ENCODE data around the gene HPN.
A peak's percentile ranks its signal among the peaks of the same experiment; 100 is the strongest.

DNA sequence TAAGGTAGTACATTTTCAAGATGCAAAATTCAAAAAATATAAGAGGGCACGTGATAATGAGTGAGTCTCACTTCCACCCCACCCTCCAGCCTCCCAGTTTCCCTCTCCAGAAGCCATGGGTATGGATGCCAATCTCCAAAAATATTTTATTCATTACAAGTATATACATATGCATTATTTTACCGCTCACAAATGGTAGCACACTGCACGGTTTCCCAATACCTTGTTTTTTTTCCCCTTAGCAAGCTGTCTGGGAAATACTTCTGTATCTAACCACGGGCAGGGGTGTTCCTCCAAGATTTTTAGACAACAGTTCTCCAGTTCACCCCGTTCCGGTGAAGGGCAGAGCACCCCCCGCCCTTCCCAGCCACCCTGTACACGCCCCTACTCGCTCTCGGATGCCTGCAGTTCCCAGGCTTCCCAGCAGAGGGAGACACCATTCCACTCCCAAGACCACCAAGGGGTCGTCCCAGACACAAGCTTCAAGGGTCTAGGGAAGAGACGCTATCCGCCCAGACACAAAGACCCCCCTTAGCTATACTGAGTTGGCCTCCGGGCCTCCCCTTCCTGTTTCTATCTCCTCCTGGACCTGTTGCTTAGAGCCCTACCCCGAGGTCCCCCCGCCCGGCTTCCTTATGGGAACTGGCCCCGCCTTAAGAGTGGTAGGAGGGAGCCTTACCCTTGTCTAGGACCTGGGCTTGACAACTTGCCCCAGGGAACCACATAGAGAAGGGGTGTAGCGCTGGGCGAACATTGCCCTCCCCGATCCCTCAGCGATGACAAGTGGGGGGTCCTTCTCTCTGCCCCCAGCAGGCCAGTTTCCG, 73.0 kb downstream of the HPN start:
- TF ChIP-seq, protein P1, sequence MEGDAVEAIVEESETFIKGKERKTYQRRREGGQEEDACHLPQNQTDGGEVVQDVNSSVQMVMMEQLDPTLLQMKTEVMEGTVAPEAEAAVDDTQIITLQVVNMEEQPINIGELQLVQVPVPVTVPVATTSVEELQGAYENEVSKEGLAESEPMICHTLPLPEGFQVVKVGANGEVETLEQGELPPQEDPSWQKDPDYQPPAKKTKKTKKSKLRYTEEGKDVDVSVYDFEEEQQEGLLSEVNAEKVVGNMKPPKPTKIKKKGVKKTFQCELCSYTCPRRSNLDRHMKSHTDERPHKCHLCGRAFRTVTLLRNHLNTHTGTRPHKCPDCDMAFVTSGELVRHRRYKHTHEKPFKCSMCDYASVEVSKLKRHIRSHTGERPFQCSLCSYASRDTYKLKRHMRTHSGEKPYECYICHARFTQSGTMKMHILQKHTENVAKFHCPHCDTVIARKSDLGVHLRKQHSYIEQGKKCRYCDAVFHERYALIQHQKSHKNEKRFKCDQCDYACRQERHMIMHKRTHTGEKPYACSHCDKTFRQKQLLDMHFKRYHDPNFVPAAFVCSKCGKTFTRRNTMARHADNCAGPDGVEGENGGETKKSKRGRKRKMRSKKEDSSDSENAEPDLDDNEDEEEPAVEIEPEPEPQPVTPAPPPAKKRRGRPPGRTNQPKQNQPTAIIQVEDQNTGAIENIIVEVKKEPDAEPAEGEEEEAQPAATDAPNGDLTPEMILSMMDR (IDR thresholded peaks at IDR 0.05; ENCODE audit: low read depth, low read length, poor library complexity, severe bottlenecking), result peak; percentile 98
- no peak for TF ChIP-seq EZH2phosphoT487 (IDR thresholded peaks at IDR 0.05; ENCODE audit: borderline replicate concordance, low read length)

Measured in DOHH2 (cell line).